ENCODE measurements around the gene PEBP1.

- TF ChIP-seq TAF1 (IDR thresholded peaks at IDR 0.05; ENCODE audit: borderline replicate concordance, low read depth, low read length) (no peak), POLR2AphosphoS5 (IDR thresholded peaks at IDR 0.05; ENCODE audit: low read depth, low read length) (no peak)
Measured at GRCh38 chr12:118122264-118122663, 13.7 kb upstream of the PEBP1 start.

Data from GM12892 (cell line).